ENCODE results near the gene DCTN1.

DNA sequence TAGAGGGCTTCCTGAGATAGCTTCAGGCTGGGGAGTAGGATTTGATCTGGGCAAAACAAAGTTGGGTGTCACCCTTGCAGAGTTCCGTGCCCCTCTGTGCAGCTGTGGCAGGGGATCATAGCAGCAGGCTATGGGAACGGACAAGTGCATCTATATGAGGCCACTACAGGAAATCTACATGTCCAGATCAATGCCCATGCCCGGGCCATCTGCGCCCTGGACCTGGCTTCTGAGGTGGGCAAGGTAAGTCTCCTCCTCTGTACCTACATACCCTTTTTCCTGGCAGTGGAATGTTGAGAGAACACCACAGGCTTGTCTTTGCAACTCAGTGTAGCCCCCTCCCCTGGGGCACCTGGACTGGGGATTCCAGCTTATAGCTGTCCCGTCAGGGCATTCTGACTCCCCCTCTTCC is 44.9 kb upstream of the DCTN1 start:
- no peak for TF ChIP-seq POLR2A (IDR thresholded peaks at IDR 0.05)
- TF ChIP-seq, protein P1, sequence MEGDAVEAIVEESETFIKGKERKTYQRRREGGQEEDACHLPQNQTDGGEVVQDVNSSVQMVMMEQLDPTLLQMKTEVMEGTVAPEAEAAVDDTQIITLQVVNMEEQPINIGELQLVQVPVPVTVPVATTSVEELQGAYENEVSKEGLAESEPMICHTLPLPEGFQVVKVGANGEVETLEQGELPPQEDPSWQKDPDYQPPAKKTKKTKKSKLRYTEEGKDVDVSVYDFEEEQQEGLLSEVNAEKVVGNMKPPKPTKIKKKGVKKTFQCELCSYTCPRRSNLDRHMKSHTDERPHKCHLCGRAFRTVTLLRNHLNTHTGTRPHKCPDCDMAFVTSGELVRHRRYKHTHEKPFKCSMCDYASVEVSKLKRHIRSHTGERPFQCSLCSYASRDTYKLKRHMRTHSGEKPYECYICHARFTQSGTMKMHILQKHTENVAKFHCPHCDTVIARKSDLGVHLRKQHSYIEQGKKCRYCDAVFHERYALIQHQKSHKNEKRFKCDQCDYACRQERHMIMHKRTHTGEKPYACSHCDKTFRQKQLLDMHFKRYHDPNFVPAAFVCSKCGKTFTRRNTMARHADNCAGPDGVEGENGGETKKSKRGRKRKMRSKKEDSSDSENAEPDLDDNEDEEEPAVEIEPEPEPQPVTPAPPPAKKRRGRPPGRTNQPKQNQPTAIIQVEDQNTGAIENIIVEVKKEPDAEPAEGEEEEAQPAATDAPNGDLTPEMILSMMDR (IDR thresholded peaks at IDR 0.05), result no peak

All from Peyer's patch (tissue), 4 donors.